SU-DHL-6 (cell line): ENCODE results near the gene SYT15.

Experiments
- EZH2phosphoT487 ChIP-seq: fragments of 200-600 bp; sonication (generic), shearing (Covaris generic); conservative IDR thresholded peaks from 2 replicates; pipeline ENCODE4 v1.6.1; 2018; ENCODE audit warnings: mild to moderate bottlenecking, antibody characterized with exemption, low read length, moderate library complexity, mixed read lengths
- TF ChIP-seq, protein P1 (sequence below): fragments of 200-600 bp; sonication (generic); IDR thresholded peaks from one replicate; pipeline ENCODE4 v1.5.1; 2017; ENCODE audit warnings: antibody characterized with exemption, mild to moderate bottlenecking, low read length, moderate library complexity; ENCODE audit not compliant: insufficient read depth, poor library complexity, severe bottlenecking

DNA sequence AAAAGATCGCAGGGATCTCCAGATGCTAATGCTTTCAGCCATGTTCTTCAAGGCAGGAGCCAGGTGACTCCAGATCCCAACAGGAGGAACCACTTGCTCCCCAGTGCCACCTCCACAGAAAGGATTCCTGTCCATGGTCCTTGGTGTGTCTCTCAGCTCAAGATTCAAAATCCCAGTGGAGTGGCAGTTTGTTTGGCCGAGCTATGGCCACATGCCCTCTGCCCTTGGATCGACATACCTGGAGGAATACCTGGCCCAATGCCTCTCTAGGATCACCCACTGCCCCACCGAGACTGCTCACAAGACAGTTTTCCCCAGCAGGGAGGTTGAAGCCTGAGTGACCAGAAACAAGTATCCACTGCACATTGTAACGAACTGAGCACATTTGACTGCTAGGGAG is 18.5 kb upstream of the SYT15 start:
- TF ChIP-seq, protein P1, sequence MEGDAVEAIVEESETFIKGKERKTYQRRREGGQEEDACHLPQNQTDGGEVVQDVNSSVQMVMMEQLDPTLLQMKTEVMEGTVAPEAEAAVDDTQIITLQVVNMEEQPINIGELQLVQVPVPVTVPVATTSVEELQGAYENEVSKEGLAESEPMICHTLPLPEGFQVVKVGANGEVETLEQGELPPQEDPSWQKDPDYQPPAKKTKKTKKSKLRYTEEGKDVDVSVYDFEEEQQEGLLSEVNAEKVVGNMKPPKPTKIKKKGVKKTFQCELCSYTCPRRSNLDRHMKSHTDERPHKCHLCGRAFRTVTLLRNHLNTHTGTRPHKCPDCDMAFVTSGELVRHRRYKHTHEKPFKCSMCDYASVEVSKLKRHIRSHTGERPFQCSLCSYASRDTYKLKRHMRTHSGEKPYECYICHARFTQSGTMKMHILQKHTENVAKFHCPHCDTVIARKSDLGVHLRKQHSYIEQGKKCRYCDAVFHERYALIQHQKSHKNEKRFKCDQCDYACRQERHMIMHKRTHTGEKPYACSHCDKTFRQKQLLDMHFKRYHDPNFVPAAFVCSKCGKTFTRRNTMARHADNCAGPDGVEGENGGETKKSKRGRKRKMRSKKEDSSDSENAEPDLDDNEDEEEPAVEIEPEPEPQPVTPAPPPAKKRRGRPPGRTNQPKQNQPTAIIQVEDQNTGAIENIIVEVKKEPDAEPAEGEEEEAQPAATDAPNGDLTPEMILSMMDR: no peak
- TF ChIP-seq EZH2phosphoT487: no peak
